Keratinocyte (primary cell): Measurements from ENCODE around the gene TMEM132D.

ENCODE experiments used
- EZH2 ChIP-seq: IDR thresholded peaks from one replicate; pipeline ENCODE4 v1.6.1; 2012; ENCODE audit warnings: inconsistent platforms, mild to moderate bottlenecking, low read length, moderate library complexity
- TF ChIP-seq, protein P1 (sequence below), 3 experiments: IDR thresholded peaks in 1 of 3; conservative IDR thresholded peaks in 1 of 3; optimal IDR thresholded peaks in 1 of 3; 2 replicates in 2 of 3; 3 replicates in 1 of 3; pipeline versions ENCODE3 to v1.5.1; 2011; ENCODE audit warnings: low read length in 3 of 3, mild to moderate bottlenecking in 3 of 3, moderate library complexity in 2 of 3, control low read depth in 1 of 3, inconsistent platforms in 1 of 3; ENCODE audit not compliant: insufficient read depth in 2 of 3; ENCODE audit errors: extremely low read depth in 1 of 3

GRCh38 chr12:129028844-129029243 is 875.0 kb downstream of the TMEM132D start:
- TF ChIP-seq, protein P1, sequence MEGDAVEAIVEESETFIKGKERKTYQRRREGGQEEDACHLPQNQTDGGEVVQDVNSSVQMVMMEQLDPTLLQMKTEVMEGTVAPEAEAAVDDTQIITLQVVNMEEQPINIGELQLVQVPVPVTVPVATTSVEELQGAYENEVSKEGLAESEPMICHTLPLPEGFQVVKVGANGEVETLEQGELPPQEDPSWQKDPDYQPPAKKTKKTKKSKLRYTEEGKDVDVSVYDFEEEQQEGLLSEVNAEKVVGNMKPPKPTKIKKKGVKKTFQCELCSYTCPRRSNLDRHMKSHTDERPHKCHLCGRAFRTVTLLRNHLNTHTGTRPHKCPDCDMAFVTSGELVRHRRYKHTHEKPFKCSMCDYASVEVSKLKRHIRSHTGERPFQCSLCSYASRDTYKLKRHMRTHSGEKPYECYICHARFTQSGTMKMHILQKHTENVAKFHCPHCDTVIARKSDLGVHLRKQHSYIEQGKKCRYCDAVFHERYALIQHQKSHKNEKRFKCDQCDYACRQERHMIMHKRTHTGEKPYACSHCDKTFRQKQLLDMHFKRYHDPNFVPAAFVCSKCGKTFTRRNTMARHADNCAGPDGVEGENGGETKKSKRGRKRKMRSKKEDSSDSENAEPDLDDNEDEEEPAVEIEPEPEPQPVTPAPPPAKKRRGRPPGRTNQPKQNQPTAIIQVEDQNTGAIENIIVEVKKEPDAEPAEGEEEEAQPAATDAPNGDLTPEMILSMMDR (optimal IDR thresholded peaks at IDR 0.05 in 1 of 3, IDR thresholded peaks at IDR 0.05 in 1 of 3, conservative IDR thresholded peaks at IDR 0.05 in 1 of 3; ENCODE audit: extremely low read depth in 1 of 3, insufficient read depth in 2 of 3, low read length in 3 of 3): no peak
- TF ChIP-seq EZH2: no peak
